Activated T-cell treated with anti-CD3 and anti-CD28 coated beads for 1 hour (primary cell): ENCODE data around the gene FETUB.

Experiments used
- DNase-seq: peaks from one replicate; pipeline ENCODE4 v3.0.0-alpha.2; 2020; ENCODE audit warnings: low read depth

The FETUB gene

GRCh38 chr3:186635532-186635931 lies 4.7 kb upstream of the FETUB start:
- DNase-seq, result no peak

- DNase-seq, result no peak
Measured at GRCh38 chr3:186636536-186636935, 3.7 kb upstream of the FETUB start.

- DNase-seq, result no peak
Measured at GRCh38 chr3:186637686-186638085, 2.5 kb upstream of the FETUB start.

DNA sequence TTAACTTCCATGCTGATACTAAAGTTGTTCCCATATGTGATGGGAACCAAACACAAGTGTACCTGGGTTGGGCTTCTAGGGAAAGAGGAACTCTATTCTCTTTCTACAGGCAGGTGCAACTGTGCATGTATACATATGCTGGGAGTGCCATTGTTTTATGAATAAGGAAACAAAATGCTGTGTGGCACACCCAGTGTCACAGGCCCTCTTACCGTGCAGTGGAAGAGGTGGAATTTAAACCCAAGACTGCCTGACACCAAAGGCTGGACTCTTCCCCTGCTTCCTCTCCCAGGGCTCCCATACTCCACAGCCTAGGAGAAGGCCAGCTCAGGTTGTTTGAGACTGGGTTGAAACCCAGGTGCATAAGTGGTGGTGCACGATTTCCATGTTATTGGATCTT lies 1.9 kb upstream of the FETUB start:
- no peak for DNase-seq

DNA sequence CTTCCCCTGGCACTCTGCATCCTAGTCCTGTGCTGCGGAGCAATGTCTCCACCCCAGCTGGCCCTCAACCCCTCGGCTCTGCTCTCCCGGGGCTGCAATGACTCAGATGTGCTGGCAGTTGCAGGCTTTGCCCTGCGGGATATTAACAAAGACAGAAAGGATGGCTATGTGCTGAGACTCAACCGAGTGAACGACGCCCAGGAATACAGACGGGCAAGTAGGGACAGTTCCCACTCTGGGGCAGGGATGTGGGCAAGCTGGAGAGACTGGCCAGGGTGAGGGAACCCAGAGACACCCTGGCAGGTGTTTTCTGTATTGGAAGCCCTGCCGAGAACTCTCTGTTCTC lies 247 bp downstream of the FETUB start:
- no peak for DNase-seq

DNA sequence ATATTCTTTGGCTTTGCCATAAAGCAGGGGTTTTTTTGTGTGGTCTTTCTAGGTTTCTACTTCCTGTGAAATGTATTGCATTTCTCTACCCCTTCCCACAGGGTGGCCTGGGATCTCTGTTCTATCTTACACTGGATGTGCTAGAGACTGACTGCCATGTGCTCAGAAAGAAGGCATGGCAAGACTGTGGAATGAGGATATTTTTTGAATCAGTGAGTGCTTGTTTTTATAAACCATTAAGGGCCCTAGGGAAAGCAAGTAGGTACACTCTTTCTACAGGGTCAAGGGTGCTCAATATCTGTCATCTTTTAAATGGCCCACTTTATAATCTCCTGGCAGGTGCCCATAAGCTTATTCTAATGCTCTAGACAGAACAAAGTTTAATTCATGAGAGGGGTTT lies 730 bp downstream of the FETUB start:
- DNase-seq, result no peak

GRCh38 chr3:186642014-186642413 lies 1.8 kb downstream of the FETUB start:
- DNase-seq, result no peak

GRCh38 chr3:186643493-186643892 lies 3.3 kb downstream of the FETUB start:
- no peak for DNase-seq

DNA sequence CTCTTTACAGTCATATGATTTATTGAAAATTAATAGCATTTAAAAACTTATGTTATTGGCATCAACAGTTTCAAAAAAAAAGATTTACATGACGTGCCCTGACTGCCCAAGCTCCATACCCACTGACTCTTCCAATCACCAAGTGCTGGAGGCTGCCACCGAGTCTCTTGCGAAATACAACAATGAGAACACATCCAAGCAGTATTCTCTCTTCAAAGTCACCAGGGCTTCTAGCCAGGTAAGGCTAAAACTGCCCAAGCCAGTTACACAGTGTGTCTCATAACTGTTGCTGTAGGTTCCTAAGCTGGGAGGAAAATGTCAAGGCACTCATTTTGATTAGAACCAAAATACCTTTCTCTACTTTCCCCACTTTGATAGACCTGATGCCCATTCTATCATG lies 4.5 kb downstream of the FETUB start:
- DNase-seq, result no peak

DNA sequence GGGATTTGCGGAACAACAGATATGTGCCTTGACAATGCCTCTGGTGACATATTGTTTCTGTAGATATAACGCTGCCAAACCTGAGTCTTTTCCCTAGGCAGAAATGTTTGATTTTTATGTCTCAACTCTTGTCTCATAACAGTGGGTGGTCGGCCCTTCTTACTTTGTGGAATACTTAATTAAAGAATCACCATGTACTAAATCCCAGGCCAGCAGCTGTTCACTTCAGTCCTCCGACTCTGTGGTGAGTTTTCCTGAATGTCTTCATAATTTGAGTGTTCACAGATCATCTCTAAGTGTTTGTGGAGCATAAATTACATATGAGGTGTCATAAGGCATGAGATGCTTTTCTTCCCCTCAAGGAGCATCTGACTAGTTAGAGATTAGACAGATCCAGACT lies 5.9 kb downstream of the FETUB start:
- no peak for DNase-seq

GRCh38 chr3:186646841-186647240 lies 6.6 kb downstream of the FETUB start:
- DNase-seq, result no peak

- no peak for DNase-seq
Measured at GRCh38 chr3:186648851-186649250, 8.7 kb downstream of the FETUB start.

DNA sequence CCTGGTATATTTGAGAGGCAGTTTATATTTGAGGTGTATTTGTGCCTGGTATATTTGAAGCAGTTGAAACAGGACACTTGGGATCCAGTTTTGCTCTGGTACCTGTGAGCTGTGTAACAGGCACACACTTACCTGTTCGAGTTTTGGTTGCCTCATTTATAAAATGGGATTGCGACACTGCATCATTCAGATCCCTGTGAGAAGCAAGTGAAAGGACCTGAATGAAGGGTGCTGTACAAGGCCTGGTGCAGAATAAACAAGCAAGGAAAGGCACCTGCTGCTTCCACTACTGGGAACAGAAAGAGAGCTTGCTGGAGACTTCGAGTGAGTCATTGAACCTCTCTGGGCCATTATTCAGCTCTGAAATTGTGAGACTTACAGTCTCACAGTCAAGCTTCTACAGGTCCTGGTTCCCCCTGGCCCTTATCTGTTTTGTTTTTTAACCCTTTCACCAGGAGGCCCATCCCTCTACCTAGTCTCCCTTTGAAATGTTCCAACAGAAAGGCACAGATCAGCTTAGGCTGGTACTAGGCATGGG lies 11.5 kb downstream of the FETUB start:
- DNase-seq, result no peak

- DNase-seq, result no peak
Measured at GRCh38 chr3:186653080-186653707, 13.0 kb downstream of the FETUB start.

DNA sequence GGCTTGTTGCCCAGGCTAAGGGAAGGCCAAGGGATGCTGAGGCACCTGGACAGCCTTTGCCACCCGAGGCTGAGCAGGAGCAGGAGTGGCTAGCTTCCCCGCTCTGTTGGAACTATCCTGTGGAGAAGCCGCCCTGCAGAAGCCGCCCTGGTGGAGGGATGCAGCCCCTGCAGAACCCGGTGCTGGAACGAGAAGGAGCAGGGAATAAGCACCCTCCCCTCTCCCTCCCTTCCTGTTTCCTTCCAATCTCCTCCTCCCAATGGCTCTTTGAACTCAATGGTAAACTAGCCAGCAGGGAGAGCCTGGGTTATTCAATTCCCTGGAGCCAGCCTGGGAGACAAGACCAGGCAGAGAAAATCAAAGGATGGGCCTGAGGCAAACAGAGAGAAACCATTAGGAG lies 13.8 kb downstream of the FETUB start:
- no peak for DNase-seq

- no peak for DNase-seq
Measured at GRCh38 chr3:186663361-186664118, 23.3 kb downstream of the FETUB start.

DNA sequence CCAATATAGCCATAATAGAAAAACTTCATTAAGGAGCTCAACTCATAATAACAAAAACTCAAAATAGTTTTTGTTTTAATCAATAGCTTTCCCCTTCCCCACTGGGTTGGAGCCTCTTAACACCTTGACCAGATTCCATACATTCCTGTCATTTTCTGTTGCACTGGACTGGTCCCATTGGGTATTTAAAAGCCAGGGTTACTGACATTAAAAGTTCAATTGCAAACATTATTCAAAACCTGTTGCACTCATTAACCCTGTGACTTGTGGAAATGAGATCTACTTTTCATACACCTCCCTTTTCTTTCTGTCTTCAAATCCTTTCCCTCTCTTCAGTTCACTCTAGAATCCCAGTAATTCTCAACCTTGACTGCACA lies 23.9 kb downstream of the FETUB start:
- no peak for DNase-seq

DNA sequence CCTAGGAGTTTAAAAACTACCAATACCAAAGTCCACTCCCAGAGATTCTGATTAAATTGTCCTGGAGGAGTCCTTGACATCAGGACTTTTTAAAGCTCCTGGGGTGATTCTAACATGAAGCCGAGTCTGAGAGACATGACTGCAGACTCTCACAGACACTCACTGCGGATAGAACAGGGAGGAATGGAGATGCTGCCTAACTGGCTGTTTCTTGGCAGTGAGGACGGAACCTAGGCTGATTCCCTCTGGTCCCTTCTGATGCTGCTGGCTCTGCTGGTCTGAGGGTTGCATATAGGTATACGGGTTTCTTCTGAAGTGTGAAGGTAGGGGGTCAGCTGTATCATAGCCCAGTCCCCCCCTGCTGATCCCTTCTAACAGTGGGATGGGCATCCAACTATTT lies 24.3 kb downstream of the FETUB start:
- no peak for DNase-seq

DNA sequence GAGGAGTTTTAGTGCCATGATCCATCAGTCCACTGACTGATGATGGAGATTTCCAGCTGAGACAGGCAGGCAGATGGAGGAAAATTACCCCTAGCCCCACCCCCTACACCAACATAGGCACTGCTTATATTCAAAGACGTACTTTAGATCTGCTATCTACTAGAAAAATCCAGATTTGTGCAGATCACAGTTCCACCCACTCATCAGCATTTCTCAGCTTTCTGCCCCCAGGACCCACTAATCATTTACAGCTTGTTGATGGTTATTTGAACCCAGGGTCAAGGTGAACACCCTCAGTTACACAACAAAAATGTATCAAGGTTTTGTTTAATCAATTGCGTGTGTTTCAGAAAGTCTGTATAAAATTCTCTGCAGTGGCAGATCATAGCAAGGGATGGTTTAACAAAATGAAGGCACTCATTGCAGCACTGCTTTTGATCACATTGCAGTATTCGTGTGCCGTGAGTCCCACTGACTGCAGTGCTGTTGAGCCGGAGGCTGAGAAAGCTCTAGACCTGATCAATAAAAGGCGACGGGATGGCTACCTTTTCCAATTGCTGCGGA lies 25.5 kb downstream of the FETUB start, which contains the start of gene HRG:
Gene HRG (plus strand): TSS at position 390 of the 564 bp plus-strand sequence. CDS start 18 bp downstream, at position 408.
- no peak for DNase-seq

- no peak for DNase-seq
Measured at GRCh38 chr3:186668426-186668825, 28.2 kb downstream of the FETUB start.

DNA sequence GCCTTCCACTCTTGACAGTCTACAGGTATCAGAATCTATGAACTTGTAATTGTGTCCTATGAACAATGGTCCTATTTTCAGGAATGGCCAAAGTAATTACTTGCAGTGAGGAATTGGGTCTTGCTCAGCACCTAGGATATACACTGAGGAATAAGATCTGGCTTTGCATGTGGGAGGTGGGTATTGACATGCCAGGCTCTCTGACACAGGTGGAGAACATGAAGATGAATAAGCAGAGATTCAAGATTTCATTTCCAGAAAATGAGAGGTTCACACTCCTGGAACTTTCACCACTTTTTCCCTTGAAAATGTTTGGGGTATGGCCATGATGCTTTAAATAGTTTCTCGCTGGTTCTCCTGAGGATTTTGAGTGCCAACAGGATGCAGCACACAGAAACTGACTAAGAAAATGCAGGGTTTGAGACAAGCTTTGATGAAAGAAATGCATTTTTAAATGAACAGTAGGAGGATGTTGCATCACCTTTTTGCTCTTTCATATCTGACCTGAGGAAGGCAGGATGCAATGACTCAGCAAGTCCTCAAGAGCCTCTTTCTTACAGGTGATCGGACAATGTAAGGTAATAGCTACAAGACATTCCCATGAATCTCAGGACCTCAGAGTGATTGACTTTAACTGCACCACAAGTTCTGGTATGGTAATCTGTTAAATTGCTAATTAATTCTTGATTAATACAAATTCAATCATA lies 29.3 kb downstream of the FETUB start:
- no peak for DNase-seq

- no peak for DNase-seq
Measured at GRCh38 chr3:186670155-186670554, 30.0 kb downstream of the FETUB start.

DNA sequence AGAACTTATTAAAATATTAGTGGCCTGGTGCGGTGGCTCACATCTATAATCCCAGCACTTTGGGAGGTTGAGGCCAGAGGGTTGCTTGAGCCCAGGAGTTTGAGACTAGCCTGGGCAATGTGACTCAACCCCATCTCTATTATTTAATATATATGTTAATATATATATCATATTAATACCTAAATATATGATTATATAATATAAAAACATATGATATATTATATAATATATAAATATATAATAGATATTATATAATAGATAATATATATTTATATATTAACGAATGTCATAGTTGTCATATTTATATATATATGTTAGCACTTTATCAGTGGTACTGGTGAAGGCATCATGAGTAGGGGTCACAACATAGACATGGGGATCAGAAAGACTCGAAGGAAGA lies 30.9 kb downstream of the FETUB start:
- no peak for DNase-seq
